ENCODE measurements around the gene HMG20B. TPM values are rescaled to one million over a fixed set of nuclear protein-coding genes. Genes with fewer than 3 reads are reported as not detected.
A peak's percentile ranks its signal among the peaks of the same experiment; 100 is the strongest.

The HMG20B gene
- 58.1 and 58.4 TPM in 2 replicates for total RNA-seq (2022)
- Bru-seq, nascent RNA, result percentile 52 among the genes with signal in this experiment
- percentile 82 among the genes with signal in this experiment for BruChase-seq, experiment 1, labeled RNA remaining after a 6-hour chase
- BruChase-seq, experiment 2, labeled RNA remaining after a 2-hour chase, result percentile 78 among the genes with signal in this experiment
- long read RNA-seq, transcript HMG20B-202 (10 exons, 1,596 nt), result major isoform, 95 of 181 reads
- long read RNA-seq, partial matches to known transcripts, result 42 of 181 reads
- long read RNA-seq, other reads (novel, unspliced or antisense), result 39 of 181 reads

DNA sequence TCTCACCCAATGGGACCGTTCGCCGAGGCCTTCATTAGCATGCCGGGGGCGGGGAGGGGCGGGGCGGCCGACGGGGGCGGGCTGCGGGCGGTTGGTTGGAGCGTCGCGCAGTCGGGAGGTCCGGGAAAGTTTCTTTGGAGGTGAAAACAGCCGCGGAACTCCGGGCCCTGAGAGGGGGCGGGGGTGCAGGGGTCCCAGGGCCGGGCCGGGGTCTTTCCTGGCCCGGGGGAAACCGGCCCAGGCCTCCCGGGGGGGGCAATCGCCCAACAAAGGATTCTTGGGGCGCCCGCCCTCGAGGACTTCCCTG lies at the start of gene HMG20B:
Gene HMG20B, plus strand, starts transcription at position 90 of the 307 bp plus-strand sequence. CDS start 366 bp downstream, outside the sequence.
- TF ChIP-seq, protein P1, sequence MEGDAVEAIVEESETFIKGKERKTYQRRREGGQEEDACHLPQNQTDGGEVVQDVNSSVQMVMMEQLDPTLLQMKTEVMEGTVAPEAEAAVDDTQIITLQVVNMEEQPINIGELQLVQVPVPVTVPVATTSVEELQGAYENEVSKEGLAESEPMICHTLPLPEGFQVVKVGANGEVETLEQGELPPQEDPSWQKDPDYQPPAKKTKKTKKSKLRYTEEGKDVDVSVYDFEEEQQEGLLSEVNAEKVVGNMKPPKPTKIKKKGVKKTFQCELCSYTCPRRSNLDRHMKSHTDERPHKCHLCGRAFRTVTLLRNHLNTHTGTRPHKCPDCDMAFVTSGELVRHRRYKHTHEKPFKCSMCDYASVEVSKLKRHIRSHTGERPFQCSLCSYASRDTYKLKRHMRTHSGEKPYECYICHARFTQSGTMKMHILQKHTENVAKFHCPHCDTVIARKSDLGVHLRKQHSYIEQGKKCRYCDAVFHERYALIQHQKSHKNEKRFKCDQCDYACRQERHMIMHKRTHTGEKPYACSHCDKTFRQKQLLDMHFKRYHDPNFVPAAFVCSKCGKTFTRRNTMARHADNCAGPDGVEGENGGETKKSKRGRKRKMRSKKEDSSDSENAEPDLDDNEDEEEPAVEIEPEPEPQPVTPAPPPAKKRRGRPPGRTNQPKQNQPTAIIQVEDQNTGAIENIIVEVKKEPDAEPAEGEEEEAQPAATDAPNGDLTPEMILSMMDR (IDR thresholded peaks at IDR 0.05; ENCODE audit: unreplicated experiment), result no peak
- H3K36me3 Mint-ChIP-seq (ENCODE audit: insufficient read depth, unreplicated experiment), result peaks cover 45% of the 10 kb centered on the region
- intact Hi-C loops (cut with micrococcal nuclease; ENCODE audit: unreplicated experiment), result no loop called here
- peak within 1 kb of the TSS; percentile 72 for H3K4me3 Mint-ChIP-seq (ENCODE audit: low read depth, unreplicated experiment)
- H3K27me3 Mint-ChIP-seq (ENCODE audit: unreplicated experiment), result no peaks in the 10 kb centered on the region
- H3K9me3 Mint-ChIP-seq (ENCODE audit: low read depth, unreplicated experiment), result no peaks in the 10 kb centered on the region
- CTCF ChIA-PET, result no interaction called here
- no peak for DNase-seq
- BruUV-seq (replicated peaks), result no TSS peak
- no peaks in the 10 kb centered on the region for H3K4me1 Mint-ChIP-seq (ENCODE audit: low read depth, unreplicated experiment)
- peak within 1 kb of the TSS; percentile 63 for H3K27ac Mint-ChIP-seq (ENCODE audit: unreplicated experiment)

DNA sequence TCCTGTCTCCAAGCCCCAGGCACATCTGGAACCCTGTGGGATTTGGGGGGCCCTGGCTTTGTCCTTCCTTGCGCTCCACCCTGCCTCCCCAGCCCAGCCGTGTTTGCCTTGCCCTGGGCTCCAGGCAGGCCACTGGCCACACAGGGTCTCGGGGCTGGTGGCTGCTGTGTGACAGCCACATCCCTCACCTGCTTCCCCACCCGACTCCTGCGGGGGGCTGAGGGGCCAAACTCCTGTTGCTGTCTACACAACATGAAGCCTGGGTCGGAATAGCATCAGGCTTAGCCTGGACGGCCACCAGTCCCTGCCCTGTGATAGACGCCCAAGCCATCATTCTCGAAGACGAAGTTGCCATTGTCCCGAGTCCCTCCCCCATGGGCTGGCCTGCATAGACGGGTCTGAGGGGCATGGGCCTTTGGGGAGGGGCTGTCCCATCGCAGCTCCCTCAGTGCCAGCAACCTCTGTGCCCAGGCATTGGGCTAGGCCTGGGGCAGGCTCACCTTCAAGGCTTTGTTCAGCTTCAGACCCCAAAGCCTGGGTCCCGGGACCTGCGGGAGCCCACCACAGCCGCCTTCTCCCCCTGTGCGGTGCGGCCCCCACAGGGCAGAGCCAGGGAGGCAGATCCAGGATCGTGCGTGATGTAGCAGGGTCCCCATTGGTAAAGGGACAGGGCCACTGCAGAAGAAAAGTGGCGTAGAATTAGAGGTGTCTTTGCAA lies 49.2 kb upstream of the HMG20B start:
- H3K27me3 Mint-ChIP-seq (ENCODE audit: unreplicated experiment), result no peaks in the 10 kb centered on the region
- no peaks in the 10 kb centered on the region for H3K4me1 Mint-ChIP-seq (ENCODE audit: low read depth, unreplicated experiment)
- H3K9me3 Mint-ChIP-seq (ENCODE audit: low read depth, unreplicated experiment), result no peaks in the 10 kb centered on the region
- DNase-seq, result no peak
- TF ChIP-seq, protein P1 (IDR thresholded peaks at IDR 0.05; ENCODE audit: unreplicated experiment), result no peak
- H3K4me3 Mint-ChIP-seq (ENCODE audit: low read depth, unreplicated experiment), result no peak overlapping the region
- no TSS peak for BruUV-seq (replicated peaks)
- no peak overlapping the region for H3K27ac Mint-ChIP-seq (ENCODE audit: unreplicated experiment)
- H3K36me3 Mint-ChIP-seq (ENCODE audit: insufficient read depth, unreplicated experiment), result peaks cover 19% of the 10 kb centered on the region
- CTCF ChIA-PET, result no interaction called here
- intact Hi-C loops (cut with micrococcal nuclease; ENCODE audit: unreplicated experiment), result no loop called here

DNA sequence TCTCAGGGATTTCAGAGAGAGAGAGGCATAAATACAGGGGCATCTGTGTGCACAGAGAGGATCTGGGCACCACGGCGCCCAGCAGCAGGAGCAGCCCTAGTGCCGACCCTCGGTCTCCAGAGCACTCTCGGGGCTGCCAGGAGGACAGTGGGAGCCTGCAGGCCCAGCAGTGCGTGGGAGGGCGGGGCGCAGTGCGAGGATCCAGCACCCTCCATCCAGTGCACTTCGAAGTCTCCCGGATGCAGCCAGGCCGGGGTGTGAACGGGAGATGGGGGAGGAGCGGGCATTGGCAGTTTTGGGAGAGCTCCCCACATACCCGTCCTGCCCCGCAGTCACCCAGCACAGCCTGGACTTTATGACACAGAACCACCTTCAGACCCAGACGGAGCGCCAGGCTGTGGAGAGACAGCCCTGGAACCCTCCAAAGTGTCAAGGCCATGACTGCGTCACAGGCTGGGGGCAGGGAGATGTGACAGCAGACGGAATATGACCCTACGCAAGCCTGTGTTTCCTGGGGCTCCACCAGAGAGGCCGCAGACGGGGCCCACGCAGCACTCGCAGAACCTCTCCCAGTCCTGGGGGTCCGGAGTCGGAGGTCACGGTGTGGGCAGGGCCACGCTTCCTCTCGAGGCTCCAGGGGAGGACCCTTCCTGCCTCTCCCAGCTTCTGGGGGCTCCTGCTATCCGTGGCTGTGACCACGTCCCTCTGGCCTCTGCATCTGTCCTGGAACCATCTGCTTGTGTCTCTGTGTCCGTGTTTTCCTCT lies 48.5 kb upstream of the HMG20B start:
- TF ChIP-seq, protein P1 (IDR thresholded peaks at IDR 0.05; ENCODE audit: unreplicated experiment), result no peak
- CTCF ChIA-PET, result no interaction called here
- Mint-ChIP-seq H3K27me3 (ENCODE audit: unreplicated experiment) (no peaks in the 10 kb centered on the region), H3K4me3 (ENCODE audit: low read depth, unreplicated experiment) (no peak overlapping the region), H3K36me3 (ENCODE audit: insufficient read depth, unreplicated experiment) (peaks cover 19% of the 10 kb centered on the region), H3K27ac (ENCODE audit: unreplicated experiment) (no peak overlapping the region), H3K4me1 (ENCODE audit: low read depth, unreplicated experiment) (no peaks in the 10 kb centered on the region), H3K9me3 (ENCODE audit: low read depth, unreplicated experiment) (no peaks in the 10 kb centered on the region)
- BruUV-seq (replicated peaks), result no TSS peak
- DNase-seq, result no peak
- intact Hi-C loops (cut with micrococcal nuclease; ENCODE audit: unreplicated experiment), result no loop called here

DNA sequence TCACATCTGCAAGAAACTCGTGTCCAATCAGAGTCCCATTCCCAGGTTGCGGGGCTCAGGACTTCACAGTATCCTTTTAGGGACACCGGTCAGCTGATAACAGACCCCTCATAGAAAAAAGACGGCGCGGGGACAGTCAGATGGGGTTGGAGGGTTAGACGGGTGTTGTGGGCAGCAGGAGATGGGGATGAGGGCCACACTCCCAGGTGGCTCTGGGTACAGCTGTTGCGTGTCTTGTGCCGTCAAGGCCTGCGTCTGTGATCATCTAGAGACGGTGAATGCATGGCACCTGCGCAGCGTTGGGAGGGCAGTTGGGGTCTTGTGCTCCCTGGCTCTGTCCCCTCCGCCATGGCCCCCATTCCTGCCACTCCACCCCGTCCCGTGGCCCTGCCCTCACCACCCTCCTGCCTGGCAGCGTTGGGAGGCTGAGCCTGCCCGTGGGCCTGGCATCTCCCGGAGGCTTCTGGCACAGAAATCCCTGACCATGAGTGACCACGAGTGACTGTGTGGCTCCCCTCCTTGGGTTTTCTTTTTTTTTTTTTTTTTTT lies 47.8 kb upstream of the HMG20B start:
- Mint-ChIP-seq H3K36me3 (ENCODE audit: insufficient read depth, unreplicated experiment) (peaks cover 19% of the 10 kb centered on the region), H3K27ac (ENCODE audit: unreplicated experiment) (no peak overlapping the region), H3K9me3 (ENCODE audit: low read depth, unreplicated experiment) (no peaks in the 10 kb centered on the region), H3K4me1 (ENCODE audit: low read depth, unreplicated experiment) (no peaks in the 10 kb centered on the region), H3K27me3 (ENCODE audit: unreplicated experiment) (no peaks in the 10 kb centered on the region), H3K4me3 (ENCODE audit: low read depth, unreplicated experiment) (no peak overlapping the region)
- BruUV-seq (replicated peaks), result no TSS peak
- TF ChIP-seq, protein P1 (IDR thresholded peaks at IDR 0.05; ENCODE audit: unreplicated experiment), result no peak
- CTCF ChIA-PET, result no interaction called here
- intact Hi-C loops (cut with micrococcal nuclease; ENCODE audit: unreplicated experiment), result no loop called here
- no peak for DNase-seq
